BE2C (cell line): ENCODE data around the gene SLC22A14.

Source experiments
- DNase-seq: peaks from one replicate; pipeline ENCODE4 v3.0.0-alpha.2; 2020
- H3K27me3 ChIP-seq: fragments of 250-450 bp; sonication (Bioruptor Pico); 2 replicates; pipeline ENCODE4 v1.5.1; 2020; ENCODE audit warnings: mild to moderate bottlenecking
- H3K36me3 ChIP-seq: fragments of 250-450 bp; sonication (Bioruptor Pico); 2 replicates; pipeline ENCODE4 v1.5.1; 2020; ENCODE audit warnings: mild to moderate bottlenecking
- H3K4me1 ChIP-seq: fragments of 250-450 bp; sonication (Bioruptor Pico); 2 replicates; pipeline ENCODE4 v1.5.1; 2020
- H3K4me3 ChIP-seq: 2 replicates; pipeline ENCODE4 v1.5.1; 2011; ENCODE audit warnings: low read depth, low read length
- H3K9me3 ChIP-seq: fragments of 250-450 bp; sonication (Bioruptor Pico); 2 replicates; pipeline ENCODE4 v1.5.1; 2020
- TF ChIP-seq, protein P1 (sequence below): IDR thresholded peaks from 2 replicates; pipeline ENCODE4 v1.5.1; 2012; ENCODE audit warnings: mild to moderate bottlenecking, low read depth, low read length

SLC22A14 gene

DNA sequence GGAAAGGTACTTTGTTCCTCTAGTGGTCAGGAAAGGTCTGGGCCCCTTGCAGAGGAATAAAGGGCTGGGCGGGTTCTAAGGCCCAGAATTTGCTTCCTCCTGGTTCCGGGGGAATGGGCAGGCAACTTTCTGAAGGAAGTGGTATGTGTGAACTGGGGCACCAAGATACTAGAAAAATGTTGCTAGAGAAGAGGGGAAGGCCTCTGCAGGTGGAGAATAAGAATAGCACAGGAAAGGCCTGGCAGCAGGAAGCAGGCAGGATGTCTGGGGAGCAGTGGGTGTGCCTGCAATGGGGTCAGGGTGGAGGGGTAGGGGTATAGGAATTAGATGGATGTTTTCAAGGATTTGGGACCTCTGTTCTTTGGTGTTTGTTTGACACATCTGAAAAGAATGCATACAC lies 14.4 kb upstream of the SLC22A14 start:
- no peak for DNase-seq
- Histone ChIP-seq H3K36me3 (no peaks in the 10 kb centered on the region), H3K4me3 (no peak overlapping the region), H3K9me3 (no peaks in the 10 kb centered on the region), H3K4me1 (no peaks in the 10 kb centered on the region), H3K27me3 (no peaks in the 10 kb centered on the region)
- TF ChIP-seq, protein P1, sequence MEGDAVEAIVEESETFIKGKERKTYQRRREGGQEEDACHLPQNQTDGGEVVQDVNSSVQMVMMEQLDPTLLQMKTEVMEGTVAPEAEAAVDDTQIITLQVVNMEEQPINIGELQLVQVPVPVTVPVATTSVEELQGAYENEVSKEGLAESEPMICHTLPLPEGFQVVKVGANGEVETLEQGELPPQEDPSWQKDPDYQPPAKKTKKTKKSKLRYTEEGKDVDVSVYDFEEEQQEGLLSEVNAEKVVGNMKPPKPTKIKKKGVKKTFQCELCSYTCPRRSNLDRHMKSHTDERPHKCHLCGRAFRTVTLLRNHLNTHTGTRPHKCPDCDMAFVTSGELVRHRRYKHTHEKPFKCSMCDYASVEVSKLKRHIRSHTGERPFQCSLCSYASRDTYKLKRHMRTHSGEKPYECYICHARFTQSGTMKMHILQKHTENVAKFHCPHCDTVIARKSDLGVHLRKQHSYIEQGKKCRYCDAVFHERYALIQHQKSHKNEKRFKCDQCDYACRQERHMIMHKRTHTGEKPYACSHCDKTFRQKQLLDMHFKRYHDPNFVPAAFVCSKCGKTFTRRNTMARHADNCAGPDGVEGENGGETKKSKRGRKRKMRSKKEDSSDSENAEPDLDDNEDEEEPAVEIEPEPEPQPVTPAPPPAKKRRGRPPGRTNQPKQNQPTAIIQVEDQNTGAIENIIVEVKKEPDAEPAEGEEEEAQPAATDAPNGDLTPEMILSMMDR, result no peak

DNA sequence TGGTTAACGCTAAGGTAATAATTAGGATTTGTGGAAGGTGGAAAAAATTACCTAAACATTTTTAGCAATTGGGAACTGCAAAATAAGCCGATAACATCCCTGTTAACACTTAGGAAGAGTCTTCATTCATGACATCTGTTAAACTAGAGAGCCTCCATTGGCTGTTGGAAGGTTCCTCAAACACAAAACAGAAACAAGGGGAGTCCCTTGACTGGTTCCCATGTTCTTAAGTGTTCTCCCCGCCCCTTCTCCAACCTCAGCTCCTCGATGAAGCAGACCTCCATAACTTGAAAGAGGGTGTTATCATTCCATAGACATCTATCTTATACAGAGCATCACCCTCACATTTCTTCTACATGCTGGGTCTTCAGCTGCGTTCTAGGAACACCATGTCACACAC lies 14.0 kb upstream of the SLC22A14 start:
- H3K4me1 ChIP-seq, result no peaks in the 10 kb centered on the region

DNA sequence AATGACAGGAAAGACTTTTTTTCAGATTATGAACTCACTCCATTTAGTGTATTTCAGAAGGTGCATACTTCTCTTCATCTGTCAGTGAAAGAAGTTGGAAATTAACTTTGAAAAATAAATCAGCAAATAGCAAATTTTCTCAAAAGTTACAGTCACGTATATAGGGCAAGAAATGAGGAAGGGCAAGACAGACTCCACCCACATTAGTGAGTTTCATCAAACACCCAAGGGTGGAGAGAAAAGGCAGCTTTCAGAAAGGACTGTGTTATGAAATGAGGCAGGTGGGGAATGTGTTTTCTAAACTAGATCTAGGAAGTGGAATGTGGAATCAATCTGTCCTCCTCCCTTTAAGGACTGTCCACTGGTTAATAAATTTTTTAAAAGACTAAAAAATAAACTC lies 13.6 kb upstream of the SLC22A14 start:
- DNase-seq, result no peak
- TF ChIP-seq, protein P1, result no peak
- Histone ChIP-seq H3K36me3 (no peaks in the 10 kb centered on the region), H3K9me3 (no peaks in the 10 kb centered on the region), H3K27me3 (no peaks in the 10 kb centered on the region), H3K4me1 (no peaks in the 10 kb centered on the region), H3K4me3 (no peak overlapping the region)

More for the DNA sequence above, 14.0 kb upstream of the SLC22A14 start:
- H3K27me3 ChIP-seq, result no peaks in the 10 kb centered on the region
- DNase-seq, result no peak
- no peaks in the 10 kb centered on the region for H3K9me3 ChIP-seq
- TF ChIP-seq, protein P1, result no peak
- no peak overlapping the region for H3K4me3 ChIP-seq
- H3K36me3 ChIP-seq, result no peaks in the 10 kb centered on the region

DNA sequence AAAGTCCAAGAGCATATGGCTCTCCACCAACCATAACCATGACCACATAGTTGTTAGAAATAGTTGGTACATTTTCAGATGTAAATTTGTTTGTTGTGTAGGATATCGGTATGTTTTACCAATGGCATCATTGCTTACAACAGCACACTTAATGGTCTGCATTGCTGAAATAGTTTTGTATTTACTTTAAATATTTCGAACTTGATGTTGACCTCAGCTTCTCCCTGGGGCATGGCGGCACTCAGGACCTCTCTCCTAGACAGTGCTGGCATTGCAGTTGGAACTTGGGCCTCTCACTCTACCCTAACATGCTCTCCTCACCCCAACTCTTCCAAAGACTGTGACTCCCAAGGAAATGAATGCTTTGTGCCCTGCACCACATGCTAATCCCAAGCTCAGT lies 11.5 kb upstream of the SLC22A14 start:
- no peak overlapping the region for H3K4me3 ChIP-seq
- H3K27me3 ChIP-seq, result no peaks in the 10 kb centered on the region
- H3K9me3 ChIP-seq, result no peaks in the 10 kb centered on the region
- H3K4me1 ChIP-seq, result no peaks in the 10 kb centered on the region
- TF ChIP-seq, protein P1, result no peak
- DNase-seq, result no peak
- no peaks in the 10 kb centered on the region for H3K36me3 ChIP-seq

DNA sequence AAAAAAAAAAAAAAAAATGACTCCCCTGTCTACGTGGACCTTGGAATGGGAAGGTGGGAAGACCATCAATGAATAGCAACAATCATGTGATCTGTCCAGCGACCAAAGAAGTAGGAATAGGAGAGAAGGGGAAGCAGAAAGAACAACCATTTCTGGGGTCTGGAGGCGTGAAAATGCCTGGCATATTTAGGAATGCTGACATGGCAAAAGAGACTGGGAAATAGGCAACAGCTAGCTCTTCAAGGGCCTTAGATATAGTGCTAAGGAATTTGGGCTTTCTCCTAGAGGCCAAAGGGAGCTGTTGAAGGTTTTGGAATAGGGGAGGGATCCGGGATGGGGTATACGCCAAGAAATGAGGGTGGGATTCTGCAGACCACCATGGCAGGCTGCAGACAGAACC lies 10.5 kb upstream of the SLC22A14 start:
- no peaks in the 10 kb centered on the region for H3K27me3 ChIP-seq
- H3K4me1 ChIP-seq, result no peaks in the 10 kb centered on the region
- no peak for DNase-seq
- TF ChIP-seq, protein P1, result no peak
- H3K36me3 ChIP-seq, result no peaks in the 10 kb centered on the region
- no peak overlapping the region for H3K4me3 ChIP-seq
- no peaks in the 10 kb centered on the region for H3K9me3 ChIP-seq

DNA sequence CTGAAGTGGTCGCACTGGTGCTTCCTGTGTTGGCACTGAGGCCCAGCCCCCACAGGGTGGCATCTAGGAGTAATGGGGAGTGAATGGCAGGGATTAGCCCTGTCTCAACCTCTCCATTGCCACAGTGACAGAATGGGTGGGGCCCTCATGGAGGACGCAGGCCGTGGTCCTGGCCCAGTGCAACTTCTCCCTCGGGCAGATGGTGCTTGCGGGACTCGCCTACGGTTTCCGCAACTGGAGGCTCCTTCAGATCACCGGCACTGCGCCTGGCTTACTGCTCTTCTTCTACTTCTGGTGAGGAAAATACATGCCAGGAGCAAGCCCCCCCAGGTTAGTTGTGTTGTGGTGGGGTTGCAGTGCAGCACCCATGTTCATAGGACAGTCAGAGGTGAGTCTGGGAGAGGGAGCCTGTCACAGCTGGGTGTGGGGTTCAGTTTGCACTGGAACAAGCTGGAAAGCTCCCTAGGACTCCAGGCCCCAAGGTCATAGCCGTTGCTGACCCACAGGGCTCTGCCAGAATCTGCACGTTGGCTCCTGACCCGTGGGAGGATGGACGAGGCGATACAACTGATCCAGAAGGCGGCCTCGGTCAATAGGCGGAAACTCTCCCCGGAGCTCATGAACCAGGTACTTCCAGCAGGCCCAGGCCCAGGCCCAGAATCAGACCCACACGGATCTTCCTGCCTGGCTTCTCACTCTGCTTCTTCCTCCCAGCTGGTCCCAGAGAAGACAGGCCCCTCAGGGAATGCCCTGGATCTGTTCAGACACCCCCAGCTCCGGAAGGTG lies 7.0 kb upstream of the SLC22A14 start:
- Histone ChIP-seq H3K36me3 (no peaks in the 10 kb centered on the region), H3K9me3 (no peaks in the 10 kb centered on the region), H3K4me3 (no peak overlapping the region), H3K4me1 (no peaks in the 10 kb centered on the region), H3K27me3 (no peaks in the 10 kb centered on the region)
- no peak for DNase-seq
- TF ChIP-seq, protein P1, result no peak
